ENCODE data around the gene ING2. TPM values are rescaled to one million over a fixed set of nuclear protein-coding genes. Genes with fewer than 3 reads are reported as not detected.

ING2 gene
- total RNA-seq, 1 donor from 2014 or later: 12.2 TPM

GRCh38 chr4:183515411-183515810 lies 10.6 kb downstream of the ING2 start:
- Mint-ChIP-seq H3K9me3 (ENCODE audit: unreplicated experiment) (no peaks in the 10 kb centered on the region), H3K36me3 (ENCODE audit: low read depth, unreplicated experiment) (peaks cover 4% of the 10 kb centered on the region), H3K27me3 (ENCODE audit: unreplicated experiment) (no peaks in the 10 kb centered on the region), H3K4me3 (ENCODE audit: unreplicated experiment) (no peak overlapping the region), H3K27ac (ENCODE audit: unreplicated experiment) (no peak overlapping the region), H3K4me1 (ENCODE audit: unreplicated experiment) (no peaks in the 10 kb centered on the region)
- DNase-seq (ENCODE audit: low spot score): no peak
- TF ChIP-seq, protein P1, sequence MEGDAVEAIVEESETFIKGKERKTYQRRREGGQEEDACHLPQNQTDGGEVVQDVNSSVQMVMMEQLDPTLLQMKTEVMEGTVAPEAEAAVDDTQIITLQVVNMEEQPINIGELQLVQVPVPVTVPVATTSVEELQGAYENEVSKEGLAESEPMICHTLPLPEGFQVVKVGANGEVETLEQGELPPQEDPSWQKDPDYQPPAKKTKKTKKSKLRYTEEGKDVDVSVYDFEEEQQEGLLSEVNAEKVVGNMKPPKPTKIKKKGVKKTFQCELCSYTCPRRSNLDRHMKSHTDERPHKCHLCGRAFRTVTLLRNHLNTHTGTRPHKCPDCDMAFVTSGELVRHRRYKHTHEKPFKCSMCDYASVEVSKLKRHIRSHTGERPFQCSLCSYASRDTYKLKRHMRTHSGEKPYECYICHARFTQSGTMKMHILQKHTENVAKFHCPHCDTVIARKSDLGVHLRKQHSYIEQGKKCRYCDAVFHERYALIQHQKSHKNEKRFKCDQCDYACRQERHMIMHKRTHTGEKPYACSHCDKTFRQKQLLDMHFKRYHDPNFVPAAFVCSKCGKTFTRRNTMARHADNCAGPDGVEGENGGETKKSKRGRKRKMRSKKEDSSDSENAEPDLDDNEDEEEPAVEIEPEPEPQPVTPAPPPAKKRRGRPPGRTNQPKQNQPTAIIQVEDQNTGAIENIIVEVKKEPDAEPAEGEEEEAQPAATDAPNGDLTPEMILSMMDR (IDR thresholded peaks at IDR 0.05; ENCODE audit: unreplicated experiment): no peak

DNA sequence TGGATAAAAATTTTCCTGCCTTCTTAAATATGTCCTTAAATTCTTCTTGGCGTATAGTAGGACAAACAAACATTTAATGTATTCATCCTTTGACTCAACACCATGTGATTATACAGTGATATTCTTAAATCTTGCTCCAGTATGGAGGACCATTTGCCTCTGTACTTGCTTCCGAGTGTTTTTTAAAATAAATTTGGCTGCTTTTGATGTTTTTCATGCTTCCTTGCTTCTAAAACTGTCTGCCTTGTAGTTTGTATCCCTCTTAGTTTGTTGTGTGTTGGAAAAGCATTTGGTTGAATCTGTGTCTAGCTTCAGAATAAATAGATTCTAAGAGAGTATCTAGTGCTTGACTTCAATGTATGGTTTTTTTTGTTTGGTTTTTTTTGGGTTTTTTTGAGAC lies 12.3 kb downstream of the ING2 start:
- TF ChIP-seq, protein P1 (IDR thresholded peaks at IDR 0.05; ENCODE audit: unreplicated experiment): no peak
- Mint-ChIP-seq H3K9me3 (ENCODE audit: unreplicated experiment) (no peaks in the 10 kb centered on the region), H3K4me3 (ENCODE audit: unreplicated experiment) (no peak overlapping the region), H3K27me3 (ENCODE audit: unreplicated experiment) (no peaks in the 10 kb centered on the region), H3K36me3 (ENCODE audit: low read depth, unreplicated experiment) (no peaks in the 10 kb centered on the region), H3K27ac (ENCODE audit: unreplicated experiment) (no peak overlapping the region), H3K4me1 (ENCODE audit: unreplicated experiment) (no peaks in the 10 kb centered on the region)
- DNase-seq (ENCODE audit: low spot score): no peak

DNA sequence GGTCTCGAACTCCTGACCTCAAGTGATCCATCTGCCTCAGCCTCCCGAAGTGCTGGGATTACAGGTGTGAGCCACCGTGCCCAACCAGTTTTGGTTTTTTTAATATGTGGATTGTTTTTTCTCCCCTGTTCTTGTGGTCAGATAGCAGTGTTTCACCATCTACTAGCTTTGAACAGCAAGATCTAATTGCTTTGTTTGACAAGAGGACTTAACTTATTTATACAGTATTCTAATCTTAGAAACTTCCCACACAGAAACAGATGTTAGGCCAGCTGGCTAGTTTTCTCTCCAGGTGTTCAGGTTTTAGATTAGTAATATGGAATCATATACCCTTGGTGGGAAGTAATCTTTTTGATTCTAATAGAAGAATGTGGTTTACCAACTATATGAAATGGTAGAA lies 12.9 kb downstream of the ING2 start:
- Mint-ChIP-seq H3K9me3 (ENCODE audit: unreplicated experiment) (no peaks in the 10 kb centered on the region), H3K36me3 (ENCODE audit: low read depth, unreplicated experiment) (no peaks in the 10 kb centered on the region), H3K4me1 (ENCODE audit: unreplicated experiment) (no peaks in the 10 kb centered on the region), H3K27me3 (ENCODE audit: unreplicated experiment) (peaks cover 2% of the 10 kb centered on the region), H3K27ac (ENCODE audit: unreplicated experiment) (no peak overlapping the region), H3K4me3 (ENCODE audit: unreplicated experiment) (no peak overlapping the region)
- DNase-seq (ENCODE audit: low spot score): no peak
- TF ChIP-seq, protein P1 (IDR thresholded peaks at IDR 0.05; ENCODE audit: unreplicated experiment): no peak

GRCh38 chr4:183522821-183523220 lies 18.0 kb downstream of the ING2 start:
- H3K9me3 Mint-ChIP-seq (ENCODE audit: unreplicated experiment): no peaks in the 10 kb centered on the region
- no peak overlapping the region for H3K27ac Mint-ChIP-seq (ENCODE audit: unreplicated experiment)
- no peaks in the 10 kb centered on the region for H3K36me3 Mint-ChIP-seq (ENCODE audit: low read depth, unreplicated experiment)

GRCh38 chr4:183527326-183527725 lies 22.5 kb downstream of the ING2 start:
- DNase-seq (ENCODE audit: low spot score): no peak
- no peak overlapping the region for H3K27ac Mint-ChIP-seq (ENCODE audit: unreplicated experiment)
- H3K9me3 Mint-ChIP-seq (ENCODE audit: unreplicated experiment): no peaks in the 10 kb centered on the region
- no peaks in the 10 kb centered on the region for H3K4me1 Mint-ChIP-seq (ENCODE audit: unreplicated experiment)
- TF ChIP-seq, protein P1 (IDR thresholded peaks at IDR 0.05; ENCODE audit: unreplicated experiment): no peak
- H3K36me3 Mint-ChIP-seq (ENCODE audit: low read depth, unreplicated experiment): no peaks in the 10 kb centered on the region
- no peak overlapping the region for H3K4me3 Mint-ChIP-seq (ENCODE audit: unreplicated experiment)
- H3K27me3 Mint-ChIP-seq (ENCODE audit: unreplicated experiment): peaks cover 4% of the 10 kb centered on the region

More at GRCh38 chr4:183522821-183523220, 18.0 kb downstream of the ING2 start:
- H3K27me3 Mint-ChIP-seq (ENCODE audit: unreplicated experiment): peaks cover 2% of the 10 kb centered on the region
- H3K4me3 Mint-ChIP-seq (ENCODE audit: unreplicated experiment): no peak overlapping the region
- TF ChIP-seq, protein P1 (IDR thresholded peaks at IDR 0.05; ENCODE audit: unreplicated experiment): no peak
- no peak for DNase-seq (ENCODE audit: low spot score)
- H3K4me1 Mint-ChIP-seq (ENCODE audit: unreplicated experiment): no peaks in the 10 kb centered on the region
